ENCODE results near the gene TECPR1.
A peak's percentile ranks its signal among the peaks of the same experiment; 100 is the strongest.

Gene TECPR1

GRCh38 chr7:98248156-98248555, 3.9 kb downstream of the TECPR1 start:
- H3K4me1 Mint-ChIP-seq (ENCODE audit: low read depth in 2 of 2), result peaks cover 31 to 38% of the 10 kb centered on the region in 2 donors
- ATAC-seq (replicated peaks) (no peak), DNase-seq (no peak)
- peaks cover 33% of the 10 kb centered on the region for H3K36me3 Mint-ChIP-seq (ENCODE audit: insufficient read depth)
- H3K27ac Mint-ChIP-seq, result peak overlapping the region in 1 of 2 donors; percentile 79
- no peaks in the 10 kb centered on the region for H3K9me3 Mint-ChIP-seq
- no peak overlapping the region for H3K4me3 Mint-ChIP-seq
- no peaks in the 10 kb centered on the region for H3K27me3 Mint-ChIP-seq

GRCh38 chr7:98244871-98245270, 7.2 kb downstream of the TECPR1 start:
- Mint-ChIP-seq H3K9me3 (no peaks in the 10 kb centered on the region), H3K4me3 (no peak overlapping the region), H3K4me1 (ENCODE audit: low read depth in 2 of 2) (peaks cover 11 to 14% of the 10 kb centered on the region in 2 donors), H3K36me3 (ENCODE audit: insufficient read depth) (peaks cover 17% of the 10 kb centered on the region), H3K27ac (peak overlapping the region in 1 of 2 donors; percentile 38), H3K27me3 (no peaks in the 10 kb centered on the region)
- no peak for ATAC-seq (replicated peaks)
- no peak for DNase-seq

- H3K4me1 Mint-ChIP-seq (ENCODE audit: low read depth in 2 of 2), result peaks cover 2 to 3% of the 10 kb centered on the region in 2 donors
- no peak for ATAC-seq (replicated peaks)
- H3K27me3 Mint-ChIP-seq, result no peaks in the 10 kb centered on the region
- no peak for DNase-seq
- no peak overlapping the region for H3K4me3 Mint-ChIP-seq
- peaks cover 26% of the 10 kb centered on the region for H3K36me3 Mint-ChIP-seq (ENCODE audit: insufficient read depth)
- no peaks in the 10 kb centered on the region for H3K9me3 Mint-ChIP-seq
- no peak overlapping the region for H3K27ac Mint-ChIP-seq
Observed at GRCh38 chr7:98242934-98243333, 9.1 kb downstream of the TECPR1 start.

- ATAC-seq (replicated peaks) (no peak), DNase-seq (no peak)
- Mint-ChIP-seq H3K27ac (peak overlapping the region in 1 of 2 donors; percentile 17), H3K27me3 (no peaks in the 10 kb centered on the region), H3K9me3 (no peaks in the 10 kb centered on the region), H3K36me3 (ENCODE audit: insufficient read depth) (peaks cover 22% of the 10 kb centered on the region), H3K4me1 (ENCODE audit: low read depth in 2 of 2) (peaks cover 1 to 3% of the 10 kb centered on the region in 2 donors), H3K4me3 (no peak overlapping the region)
Observed at GRCh38 chr7:98242342-98242741, 9.7 kb downstream of the TECPR1 start.

GRCh38 chr7:98241674-98242241, 10.3 kb downstream of the TECPR1 start:
- Mint-ChIP-seq H3K4me1 (ENCODE audit: low read depth in 2 of 2) (peaks cover 1 to 3% of the 10 kb centered on the region in 2 donors), H3K27ac (peak overlapping the region in 1 of 2 donors; percentile 17), H3K4me3 (no peak overlapping the region), H3K27me3 (no peaks in the 10 kb centered on the region), H3K9me3 (no peaks in the 10 kb centered on the region), H3K36me3 (ENCODE audit: insufficient read depth) (peaks cover 22% of the 10 kb centered on the region)
- no peak for DNase-seq
- ATAC-seq (replicated peaks), result no peak

GRCh38 chr7:98240961-98241673, 10.9 kb downstream of the TECPR1 start:
- Mint-ChIP-seq H3K4me3 (no peak overlapping the region), H3K27me3 (no peaks in the 10 kb centered on the region), H3K36me3 (ENCODE audit: insufficient read depth) (peaks cover 22% of the 10 kb centered on the region), H3K27ac (peak overlapping the region in 1 of 2 donors; percentile 17), H3K4me1 (ENCODE audit: low read depth in 2 of 2) (peaks cover 1 to 3% of the 10 kb centered on the region in 2 donors), H3K9me3 (no peaks in the 10 kb centered on the region)
- ATAC-seq (replicated peaks) (no peak), DNase-seq (no peak)

- ATAC-seq (replicated peaks), result no peak
- no peaks in the 10 kb centered on the region for H3K9me3 Mint-ChIP-seq
- peaks cover 22% of the 10 kb centered on the region for H3K36me3 Mint-ChIP-seq (ENCODE audit: insufficient read depth)
Observed at GRCh38 chr7:98238976-98239375, 13.1 kb downstream of the TECPR1 start.

GRCh38 chr7:98238076-98238475, 14.0 kb downstream of the TECPR1 start:
- DNase-seq (no peak), ATAC-seq (replicated peaks) (no peak)
- peaks cover 0 to 3% of the 10 kb centered on the region in 2 donors for H3K4me1 Mint-ChIP-seq (ENCODE audit: low read depth in 2 of 2)
- no peak overlapping the region for H3K4me3 Mint-ChIP-seq
- no peaks in the 10 kb centered on the region for H3K27me3 Mint-ChIP-seq
- no peak overlapping the region for H3K27ac Mint-ChIP-seq
- H3K9me3 Mint-ChIP-seq, result no peaks in the 10 kb centered on the region
- peaks cover 17% of the 10 kb centered on the region for H3K36me3 Mint-ChIP-seq (ENCODE audit: insufficient read depth)

More at GRCh38 chr7:98238976-98239375, 13.1 kb downstream of the TECPR1 start:
- Mint-ChIP-seq H3K27me3 (no peaks in the 10 kb centered on the region), H3K4me1 (ENCODE audit: low read depth in 2 of 2) (peaks cover 0 to 3% of the 10 kb centered on the region in 2 donors), H3K4me3 (no peak overlapping the region), H3K27ac (peak overlapping the region in 1 of 2 donors; percentile 10)
- no peak for DNase-seq

- no peaks in the 10 kb centered on the region for H3K27me3 Mint-ChIP-seq
- no peak for ATAC-seq (replicated peaks)
Observed at GRCh38 chr7:98236355-98237185, 15.5 kb downstream of the TECPR1 start.

GRCh38 chr7:98235901-98236300, 16.1 kb downstream of the TECPR1 start:
- Mint-ChIP-seq H3K4me3 (no peak overlapping the region), H3K36me3 (ENCODE audit: insufficient read depth) (peaks cover 19% of the 10 kb centered on the region), H3K27ac (peak overlapping the region in 1 of 2 donors; percentile 15), H3K9me3 (no peaks in the 10 kb centered on the region), H3K4me1 (ENCODE audit: low read depth in 2 of 2) (no peaks in the 10 kb centered on the region), H3K27me3 (no peaks in the 10 kb centered on the region)
- ATAC-seq (replicated peaks) (no peak), DNase-seq (no peak)

More at GRCh38 chr7:98236355-98237185, 15.5 kb downstream of the TECPR1 start:
- Mint-ChIP-seq H3K4me1 (ENCODE audit: low read depth in 2 of 2) (peaks cover 0 to 3% of the 10 kb centered on the region in 2 donors), H3K27ac (peak overlapping the region in 1 of 2 donors; percentile 15), H3K4me3 (no peak overlapping the region), H3K36me3 (ENCODE audit: insufficient read depth) (peaks cover 19% of the 10 kb centered on the region), H3K9me3 (no peaks in the 10 kb centered on the region)
- DNase-seq, result no peak

- ATAC-seq (replicated peaks) (no peak), DNase-seq (no peak)
- Mint-ChIP-seq H3K27me3 (no peaks in the 10 kb centered on the region), H3K36me3 (ENCODE audit: insufficient read depth) (peaks cover 20% of the 10 kb centered on the region), H3K4me1 (ENCODE audit: low read depth in 2 of 2) (no peaks in the 10 kb centered on the region), H3K9me3 (no peaks in the 10 kb centered on the region), H3K4me3 (no peak overlapping the region), H3K27ac (peak overlapping the region in 1 of 2 donors; percentile 41)
Observed at GRCh38 chr7:98234429-98235147, 17.4 kb downstream of the TECPR1 start.

GRCh38 chr7:98233219-98234070, 18.6 kb downstream of the TECPR1 start:
- Mint-ChIP-seq H3K27me3 (no peaks in the 10 kb centered on the region), H3K4me1 (ENCODE audit: low read depth in 2 of 2) (no peaks in the 10 kb centered on the region), H3K27ac (peak overlapping the region in 1 of 2 donors; percentile 41), H3K9me3 (no peaks in the 10 kb centered on the region), H3K36me3 (ENCODE audit: insufficient read depth) (peaks cover 9% of the 10 kb centered on the region), H3K4me3 (no peak overlapping the region)
- ATAC-seq (replicated peaks) (no peak), DNase-seq (no peak)

Measured in effector memory CD8-positive, alpha-beta T cell (primary cell).